HepG2 (cell line): ENCODE data around the gene COL4A3.
A peak's percentile ranks its signal among the peaks of the same experiment; 100 is the strongest.

Experiments
- FOXP1 ChIP-seq, 2 experiments: fragments of 450-650 bp in 1 of 2; IDR thresholded peaks; 2 replicates each; pipeline ENCODE4 v1.6.1; 2017 to 2018; ENCODE audit warnings: antibody characterized with exemption in 1 of 2
- RAD21 ChIP-seq: fragments of 450-650 bp; formaldehyde crosslinking; IDR thresholded peaks from 2 replicates; pipeline ENCODE4 v1.5.0; 2020; ENCODE audit warnings: mild to moderate bottlenecking
- ZNF274 ChIP-seq: sonication (generic); formaldehyde crosslinking; IDR thresholded peaks from 2 replicates; pipeline ENCODE4 v1.5.1; 2020; ENCODE audit warnings: mild to moderate bottlenecking, missing genetic modification reagents
- TF ChIP-seq, protein P1 (sequence below): sonication (generic); formaldehyde crosslinking; IDR thresholded peaks from 2 replicates; pipeline ENCODE4 v1.5.0; 2020; ENCODE audit warnings: mild to moderate bottlenecking, missing genetic modification reagents, moderate library complexity

DNA sequence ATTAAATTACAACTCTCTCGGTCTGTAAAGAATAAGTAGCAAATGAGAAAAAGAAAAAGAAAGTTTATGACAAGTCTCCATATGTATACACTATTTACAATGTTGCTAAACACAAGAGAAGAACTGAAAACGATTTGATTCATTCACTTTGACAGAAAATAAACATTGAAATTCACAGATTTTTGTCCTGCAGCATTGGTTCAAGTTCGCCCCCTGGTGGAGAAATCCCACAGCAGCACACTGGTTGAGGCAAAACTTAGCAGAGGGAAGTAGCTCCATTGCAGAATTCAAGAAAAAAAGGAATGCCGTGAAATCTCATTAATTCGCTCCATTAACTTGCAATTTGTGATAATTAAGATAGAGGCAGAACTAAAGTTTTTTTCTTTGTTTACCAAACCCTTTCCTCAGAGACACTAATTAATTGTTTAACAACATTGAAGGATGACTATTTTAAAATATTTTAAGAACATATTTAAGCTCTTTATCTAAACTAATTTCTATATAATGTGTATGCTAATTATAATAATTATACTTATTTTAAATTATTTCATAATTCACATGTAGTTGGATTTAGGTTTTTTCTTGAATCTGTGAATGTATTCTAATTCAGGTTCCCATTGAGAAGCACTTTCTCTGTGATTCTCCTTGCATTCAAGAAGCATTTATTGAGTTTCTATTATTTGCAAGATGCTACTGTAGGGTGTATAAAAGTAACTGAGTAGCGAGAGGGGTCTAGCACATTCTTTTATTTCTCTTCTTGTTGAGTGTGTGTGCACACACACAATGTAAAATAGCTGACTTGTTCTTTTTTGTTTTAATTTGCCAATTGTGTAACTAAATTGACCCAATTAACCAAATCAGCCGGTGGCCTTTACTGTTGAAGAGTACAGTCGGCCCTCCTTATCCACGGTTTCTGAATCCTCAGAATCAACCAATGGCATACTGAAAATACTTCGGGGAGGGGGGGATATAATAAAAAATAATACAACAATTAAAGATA, 74.1 kb downstream of the COL4A3 start:
- no peak for TF ChIP-seq ZNF274 (CRISPR knock-in tag)
- no peak for TF ChIP-seq FOXP1 (IDR thresholded peaks at IDR 0.05)
- no peak for TF ChIP-seq FOXP1 (CRISPR knock-in tag; IDR thresholded peaks at IDR 0.05)
- TF ChIP-seq, protein P1, sequence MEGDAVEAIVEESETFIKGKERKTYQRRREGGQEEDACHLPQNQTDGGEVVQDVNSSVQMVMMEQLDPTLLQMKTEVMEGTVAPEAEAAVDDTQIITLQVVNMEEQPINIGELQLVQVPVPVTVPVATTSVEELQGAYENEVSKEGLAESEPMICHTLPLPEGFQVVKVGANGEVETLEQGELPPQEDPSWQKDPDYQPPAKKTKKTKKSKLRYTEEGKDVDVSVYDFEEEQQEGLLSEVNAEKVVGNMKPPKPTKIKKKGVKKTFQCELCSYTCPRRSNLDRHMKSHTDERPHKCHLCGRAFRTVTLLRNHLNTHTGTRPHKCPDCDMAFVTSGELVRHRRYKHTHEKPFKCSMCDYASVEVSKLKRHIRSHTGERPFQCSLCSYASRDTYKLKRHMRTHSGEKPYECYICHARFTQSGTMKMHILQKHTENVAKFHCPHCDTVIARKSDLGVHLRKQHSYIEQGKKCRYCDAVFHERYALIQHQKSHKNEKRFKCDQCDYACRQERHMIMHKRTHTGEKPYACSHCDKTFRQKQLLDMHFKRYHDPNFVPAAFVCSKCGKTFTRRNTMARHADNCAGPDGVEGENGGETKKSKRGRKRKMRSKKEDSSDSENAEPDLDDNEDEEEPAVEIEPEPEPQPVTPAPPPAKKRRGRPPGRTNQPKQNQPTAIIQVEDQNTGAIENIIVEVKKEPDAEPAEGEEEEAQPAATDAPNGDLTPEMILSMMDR (CRISPR knock-in tag): peak; percentile 82
- 0 out of 2 replicates have a peak, but pooled peaks have one; percentile 44 for TF ChIP-seq RAD21 (CRISPR knock-in tag)
